Mesenteric fat pad (tissue), 1 donor: ENCODE results near the gene TRPC1. TPM values are rescaled to one million over a fixed set of nuclear protein-coding genes. Genes with fewer than 3 reads are reported as not detected.
"Not testable (repeated sequence)": the region's sequence is repeated elsewhere in the genome, so short reads cannot be mapped to it uniquely, and the experiment has no call there.

Source experiments
- DNase-seq: peaks from one replicate; pipeline ENCODE4 v3.0.0-alpha.2; 2020; ENCODE audit warnings: low spot score
- total RNA-seq: library from RNA; stranded (reverse); fragmentation: NEBNext Ultra II Directional; extraction: Animal tissue kit (Norgen Biotek cat#: 25700); gene quantifications from one replicate; pipeline ENCODE4 v1.2.1, GENCODE V29; 2021
- donor health status: DM: yes; HTN: yes; CAD: no.

Gene TRPC1
- total RNA-seq, 1 donor from 2014 or later, result 4.2 TPM

GRCh38 chr3:142752605-142753004, 28.8 kb downstream of the TRPC1 start:
- not testable (repeated sequence) for DNase-seq

GRCh38 chr3:142754494-142754893, 30.7 kb downstream of the TRPC1 start:
- DNase-seq, result no peak

GRCh38 chr3:142768338-142768737, 44.5 kb downstream of the TRPC1 start:
- no peak for DNase-seq

GRCh38 chr3:142777927-142778326, 54.1 kb downstream of the TRPC1 start:
- no peak for DNase-seq

GRCh38 chr3:142778541-142778940, 54.7 kb downstream of the TRPC1 start:
- no peak for DNase-seq

- no peak for DNase-seq
These were observed 55.8 kb downstream of the TRPC1 start for GRCh38 chr3:142779591-142779990.

GRCh38 chr3:142782616-142783015, 58.8 kb downstream of the TRPC1 start:
- DNase-seq, result no peak

- no peak for DNase-seq
These were observed 60.4 kb downstream of the TRPC1 start for GRCh38 chr3:142784228-142784627.

- DNase-seq, result no peak
These were observed 62.2 kb downstream of the TRPC1 start for GRCh38 chr3:142785996-142786395.

GRCh38 chr3:142787719-142788118, 63.9 kb downstream of the TRPC1 start:
- no peak for DNase-seq

- no peak for DNase-seq
These were observed 70.7 kb downstream of the TRPC1 start for GRCh38 chr3:142794508-142794907.

- no peak for DNase-seq
These were observed 71.5 kb downstream of the TRPC1 start for GRCh38 chr3:142795332-142795731.

- DNase-seq, result no peak
These were observed 73.0 kb downstream of the TRPC1 start for GRCh38 chr3:142796823-142797222.

GRCh38 chr3:142801746-142802145, 77.9 kb downstream of the TRPC1 start:
- DNase-seq, result no peak

- no peak for DNase-seq
These were observed 79.1 kb downstream of the TRPC1 start for GRCh38 chr3:142802891-142803290.

- no peak for DNase-seq
These were observed 84.5 kb downstream of the TRPC1 start for GRCh38 chr3:142808103-142808917.

- no peak for DNase-seq
These were observed 85.4 kb downstream of the TRPC1 start for GRCh38 chr3:142809259-142809658.

- no peak for DNase-seq
These were observed 92.0 kb downstream of the TRPC1 start for GRCh38 chr3:142815803-142816202.

- no peak for DNase-seq
These were observed 93.5 kb downstream of the TRPC1 start for GRCh38 chr3:142817356-142817755.

GRCh38 chr3:142817897-142818296, 94.1 kb downstream of the TRPC1 start:
- DNase-seq, result no peak

GRCh38 chr3:142818651-142819050, 94.8 kb downstream of the TRPC1 start:
- DNase-seq, result no peak

GRCh38 chr3:142819179-142819578, 95.3 kb downstream of the TRPC1 start:
- no peak for DNase-seq

GRCh38 chr3:142828703-142829305, 105.0 kb downstream of the TRPC1 start:
- no peak for DNase-seq
